ENCODE results near the gene CACYBP.
"Not testable (repeated sequence)": the region's sequence is repeated elsewhere in the genome, so short reads cannot be mapped to it uniquely, and the experiment has no call there.

Gene CACYBP

DNA sequence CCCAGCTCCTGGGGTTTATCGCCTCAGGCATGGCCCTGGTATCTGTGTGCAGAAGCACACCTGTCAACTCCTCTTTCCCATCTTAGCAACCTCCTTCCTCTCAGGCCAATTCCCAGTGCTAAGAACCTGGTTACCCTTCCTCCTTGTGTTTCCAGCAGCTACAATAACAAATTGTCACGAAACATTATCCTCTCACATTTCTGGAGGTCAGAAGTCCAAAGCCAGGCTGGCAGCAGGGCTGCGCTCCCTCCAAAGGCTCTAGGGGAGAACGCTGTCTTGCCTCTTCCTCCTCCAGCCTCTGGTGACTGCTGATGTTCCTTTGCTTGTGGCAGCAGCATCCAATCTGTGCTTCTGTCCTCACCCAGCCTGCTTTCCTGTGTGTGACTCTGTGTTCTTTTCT, 34.2 kb downstream of the CACYBP start:
- Histone ChIP-seq H3K4me3 (ENCODE audit: low read length in 2 of 2) (no peak overlapping the region), H3K27me3 (ENCODE audit: control insufficient read depth in 2 of 2, insufficient read depth in 2 of 2, low read length in 2 of 2) (no peaks in the 10 kb centered on the region), H3K4me1 (ENCODE audit: control insufficient read depth in 2 of 2, insufficient read depth in 2 of 2, low read length in 2 of 2) (peaks cover 3 to 4% of the 10 kb centered on the region in 2 donors), H3K9ac (ENCODE audit: low read depth in 1 of 2, low read length in 2 of 2) (no peak overlapping the region), H3K9me3 (ENCODE audit: control insufficient read depth in 2 of 2, low read length in 2 of 2) (no peaks in the 10 kb centered on the region), H3K36me3 (ENCODE audit: control insufficient read depth in 2 of 2, insufficient read depth in 2 of 2, low read length in 2 of 2) (no peaks in the 10 kb centered on the region), H3K27ac (ENCODE audit: low read depth in 2 of 2, low read length in 2 of 2) (no peak overlapping the region)

DNA sequence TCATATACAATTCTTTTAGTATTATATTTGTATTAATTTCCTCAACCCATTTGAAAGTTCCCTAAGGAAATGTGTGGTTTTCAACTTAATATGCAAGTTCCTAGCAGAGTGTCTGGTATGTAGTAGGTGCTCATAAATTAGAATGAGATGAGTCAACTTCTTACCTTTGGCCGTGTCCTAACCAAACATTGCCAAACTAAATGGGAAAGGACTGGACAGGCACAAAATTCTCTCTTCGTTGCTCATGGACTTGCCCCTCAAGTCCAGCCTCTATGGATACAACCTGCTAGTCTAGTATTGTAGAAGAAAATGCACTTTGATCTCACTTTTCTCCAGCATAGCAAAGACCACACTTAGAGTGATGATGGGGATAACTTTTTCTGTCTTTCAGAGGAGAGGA, 35.0 kb downstream of the CACYBP start:
- Histone ChIP-seq H3K4me1 (ENCODE audit: control insufficient read depth in 2 of 2, insufficient read depth in 2 of 2, low read length in 2 of 2) (no peaks in the 10 kb centered on the region), H3K36me3 (ENCODE audit: control insufficient read depth in 2 of 2, insufficient read depth in 2 of 2, low read length in 2 of 2) (no peaks in the 10 kb centered on the region), H3K9me3 (ENCODE audit: control insufficient read depth in 2 of 2, low read length in 2 of 2) (no peaks in the 10 kb centered on the region), H3K27ac (ENCODE audit: low read depth in 2 of 2, low read length in 2 of 2) (no peak overlapping the region), H3K27me3 (ENCODE audit: control insufficient read depth in 2 of 2, insufficient read depth in 2 of 2, low read length in 2 of 2) (no peaks in the 10 kb centered on the region), H3K4me3 (ENCODE audit: low read length in 2 of 2) (no peak overlapping the region), H3K9ac (ENCODE audit: low read depth in 1 of 2, low read length in 2 of 2) (no peak overlapping the region)

DNA sequence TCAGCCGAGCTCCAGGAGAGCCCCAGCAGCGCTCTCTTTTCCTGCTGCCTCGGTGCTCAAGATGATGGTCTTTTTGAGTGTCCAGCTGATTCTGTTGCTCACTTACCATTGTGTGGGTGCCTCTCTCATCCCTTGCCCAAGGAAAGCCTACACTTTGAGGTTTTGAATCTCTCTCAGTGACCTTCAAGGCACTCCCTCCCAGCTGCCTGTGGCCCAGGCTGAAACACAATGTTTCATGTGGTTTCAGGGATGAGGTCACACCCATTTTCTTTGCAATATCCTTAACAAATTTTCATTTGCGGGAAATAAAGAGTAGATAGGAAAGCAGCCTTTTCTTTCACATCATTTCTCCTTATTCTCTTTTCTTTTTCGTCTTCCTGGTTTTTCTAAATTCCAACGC, 36.1 kb downstream of the CACYBP start:
- Histone ChIP-seq H3K9me3 (ENCODE audit: control insufficient read depth in 2 of 2, low read length in 2 of 2) (no peaks in the 10 kb centered on the region), H3K36me3 (ENCODE audit: control insufficient read depth in 2 of 2, insufficient read depth in 2 of 2, low read length in 2 of 2) (no peaks in the 10 kb centered on the region), H3K27ac (ENCODE audit: low read depth in 2 of 2, low read length in 2 of 2) (no peak overlapping the region), H3K27me3 (ENCODE audit: control insufficient read depth in 2 of 2, insufficient read depth in 2 of 2, low read length in 2 of 2) (no peaks in the 10 kb centered on the region), H3K4me1 (ENCODE audit: control insufficient read depth in 2 of 2, insufficient read depth in 2 of 2, low read length in 2 of 2) (no peaks in the 10 kb centered on the region), H3K9ac (ENCODE audit: low read depth in 1 of 2, low read length in 2 of 2) (no peak overlapping the region), H3K4me3 (ENCODE audit: low read length in 2 of 2) (no peak overlapping the region)

DNA sequence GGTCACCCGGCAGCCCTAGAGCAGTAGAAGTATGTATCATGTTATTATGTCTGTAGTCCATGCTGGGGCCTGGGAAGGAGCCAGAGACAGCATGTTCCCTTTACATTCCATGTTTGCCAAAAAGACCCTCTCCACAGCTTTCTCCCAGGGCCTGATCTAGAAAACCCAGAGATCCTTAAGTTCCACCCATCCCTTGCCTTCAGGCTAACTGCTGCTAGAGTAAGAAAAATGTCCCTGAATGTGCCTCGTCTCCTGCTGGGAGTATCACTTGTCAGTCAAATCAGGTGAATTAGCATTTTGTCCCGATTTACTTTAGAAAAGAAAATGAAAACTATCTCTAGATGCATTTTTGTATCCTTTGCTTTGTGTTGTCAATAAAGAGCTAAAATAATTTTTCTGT, 36.7 kb downstream of the CACYBP start:
- Histone ChIP-seq H3K9ac (ENCODE audit: low read depth in 1 of 2, low read length in 2 of 2) (no peak overlapping the region), H3K36me3 (ENCODE audit: control insufficient read depth in 2 of 2, insufficient read depth in 2 of 2, low read length in 2 of 2) (no peaks in the 10 kb centered on the region), H3K27me3 (ENCODE audit: control insufficient read depth in 2 of 2, insufficient read depth in 2 of 2, low read length in 2 of 2) (no peaks in the 10 kb centered on the region), H3K4me1 (ENCODE audit: control insufficient read depth in 2 of 2, insufficient read depth in 2 of 2, low read length in 2 of 2) (no peaks in the 10 kb centered on the region), H3K27ac (ENCODE audit: low read depth in 2 of 2, low read length in 2 of 2) (no peak overlapping the region), H3K4me3 (ENCODE audit: low read length in 2 of 2) (no peak overlapping the region), H3K9me3 (ENCODE audit: control insufficient read depth in 2 of 2, low read length in 2 of 2) (no peaks in the 10 kb centered on the region)

DNA sequence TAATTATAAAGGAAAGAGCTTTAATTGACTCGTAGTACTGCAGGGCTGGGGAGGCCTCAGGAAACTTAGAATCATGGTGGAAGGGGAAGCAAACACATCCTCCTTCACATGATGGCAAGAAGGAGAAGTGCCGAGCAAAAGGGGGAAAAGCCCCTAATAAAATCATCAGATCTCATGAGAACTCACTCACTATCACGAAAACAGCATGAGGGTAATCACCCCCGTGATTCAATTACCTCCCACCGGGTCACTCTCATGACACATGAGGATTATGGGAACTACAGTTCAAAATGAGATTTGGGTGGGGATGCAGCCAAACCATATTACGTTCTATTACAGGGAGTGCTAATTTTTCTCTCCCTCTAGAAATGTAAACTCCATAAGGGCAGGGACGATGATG, 37.7 kb downstream of the CACYBP start:
- Histone ChIP-seq H3K36me3 (ENCODE audit: control insufficient read depth in 2 of 2, insufficient read depth in 2 of 2, low read length in 2 of 2) (no peaks in the 10 kb centered on the region), H3K27ac (ENCODE audit: low read depth in 2 of 2, low read length in 2 of 2) (no peak overlapping the region), H3K4me1 (ENCODE audit: control insufficient read depth in 2 of 2, insufficient read depth in 2 of 2, low read length in 2 of 2) (no peaks in the 10 kb centered on the region), H3K9me3 (ENCODE audit: control insufficient read depth in 2 of 2, low read length in 2 of 2) (no peaks in the 10 kb centered on the region), H3K27me3 (ENCODE audit: control insufficient read depth in 2 of 2, insufficient read depth in 2 of 2, low read length in 2 of 2) (no peaks in the 10 kb centered on the region), H3K4me3 (ENCODE audit: low read length in 2 of 2) (no peak overlapping the region), H3K9ac (ENCODE audit: low read depth in 1 of 2, low read length in 2 of 2) (no peak overlapping the region)

DNA sequence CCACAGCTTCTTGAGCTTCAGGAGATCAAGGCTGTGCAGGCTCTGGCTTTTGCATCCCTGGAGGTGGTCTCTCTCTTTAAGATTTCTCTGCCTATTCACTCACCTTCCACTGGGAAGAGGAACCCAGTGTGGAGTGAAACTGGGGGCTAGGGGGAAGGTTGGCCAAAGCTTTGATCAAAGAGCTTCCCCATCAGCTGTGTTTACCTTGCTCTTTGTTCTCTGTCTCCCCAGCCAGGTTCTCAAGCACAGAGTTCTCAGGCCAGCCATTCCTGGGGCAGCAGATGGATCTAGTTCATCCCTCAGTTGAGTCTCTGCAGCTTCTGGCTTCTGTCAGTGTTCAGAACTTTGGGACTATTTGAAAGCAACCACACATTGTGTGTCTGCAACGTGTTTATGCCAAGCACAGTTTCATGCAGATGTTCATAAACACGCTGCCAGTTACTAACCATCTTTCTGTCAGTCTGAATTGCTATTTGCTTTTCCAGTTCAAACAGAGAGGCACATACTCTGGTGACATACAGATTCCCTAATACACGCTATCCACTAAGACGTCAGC, 40.7 kb downstream of the CACYBP start:
- Histone ChIP-seq H3K27me3 (ENCODE audit: control insufficient read depth in 2 of 2, insufficient read depth in 2 of 2, low read length in 2 of 2) (no peaks in the 10 kb centered on the region), H3K4me1 (ENCODE audit: control insufficient read depth in 2 of 2, insufficient read depth in 2 of 2, low read length in 2 of 2) (no peaks in the 10 kb centered on the region), H3K36me3 (ENCODE audit: control insufficient read depth in 2 of 2, insufficient read depth in 2 of 2, low read length in 2 of 2) (no peaks in the 10 kb centered on the region), H3K9ac (ENCODE audit: low read depth in 1 of 2, low read length in 2 of 2) (no peak overlapping the region), H3K27ac (ENCODE audit: low read depth in 2 of 2, low read length in 2 of 2) (no peak overlapping the region), H3K9me3 (ENCODE audit: control insufficient read depth in 2 of 2, low read length in 2 of 2) (no peaks in the 10 kb centered on the region), H3K4me3 (ENCODE audit: low read length in 2 of 2) (no peak overlapping the region)

DNA sequence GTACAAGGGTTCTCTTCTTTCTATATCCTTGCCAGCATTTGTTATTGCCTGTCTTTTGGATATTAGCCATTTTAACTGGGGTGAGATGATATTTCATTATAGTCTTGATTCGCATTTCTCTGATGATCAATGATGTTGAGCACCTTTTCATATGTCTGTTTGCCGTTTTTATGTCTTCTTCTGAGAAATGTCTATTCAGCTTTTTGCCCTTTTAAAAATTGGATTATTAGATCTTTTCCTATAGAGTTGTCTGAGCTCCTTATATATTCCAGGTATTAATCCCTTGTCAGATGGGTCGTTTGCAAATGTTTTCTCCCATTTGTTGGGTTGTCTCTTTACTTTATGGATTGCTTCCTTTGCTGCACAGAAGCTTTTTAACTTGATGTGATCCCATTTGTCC, 42.9 kb downstream of the CACYBP start:
- H3K36me3 ChIP-seq (ENCODE audit: control insufficient read depth in 2 of 2, insufficient read depth in 2 of 2, low read length in 2 of 2) = no peaks in the 10 kb centered on the region
- no peak overlapping the region for H3K9ac ChIP-seq (ENCODE audit: low read depth in 1 of 2, low read length in 2 of 2)
- no peak overlapping the region for H3K27ac ChIP-seq (ENCODE audit: low read depth in 2 of 2, low read length in 2 of 2)
- H3K27me3 ChIP-seq (ENCODE audit: control insufficient read depth in 2 of 2, insufficient read depth in 2 of 2, low read length in 2 of 2) = no peaks in the 10 kb centered on the region
- H3K4me1 ChIP-seq (ENCODE audit: control insufficient read depth in 2 of 2, insufficient read depth in 2 of 2, low read length in 2 of 2) = no peaks in the 10 kb centered on the region
- H3K4me3 ChIP-seq (ENCODE audit: low read length in 2 of 2) = no peak overlapping the region
- no peaks in the 10 kb centered on the region for H3K9me3 ChIP-seq (ENCODE audit: control insufficient read depth in 2 of 2, low read length in 2 of 2)

DNA sequence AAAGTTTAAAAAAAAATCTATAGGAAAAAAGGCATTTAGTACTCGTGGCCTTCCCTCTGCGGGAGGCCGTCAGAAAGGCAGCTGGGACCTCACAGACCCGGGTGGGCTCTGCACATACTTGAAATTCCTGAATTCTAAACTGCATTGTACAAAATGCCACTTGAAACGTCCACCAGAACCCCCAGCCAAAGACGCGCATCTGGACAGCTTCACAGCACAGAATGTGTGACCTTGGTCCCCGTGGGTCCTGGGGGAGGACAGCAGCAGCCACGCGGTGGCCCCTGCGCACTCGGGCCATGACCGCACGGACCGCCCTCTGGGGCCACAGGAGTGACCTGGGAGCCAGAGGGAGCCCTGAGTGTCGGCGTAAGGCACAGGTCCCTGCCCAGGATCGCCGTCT, 44.1 kb downstream of the CACYBP start:
- H3K9ac ChIP-seq (ENCODE audit: low read depth in 1 of 2, low read length in 2 of 2) = no peak overlapping the region
- H3K27ac ChIP-seq (ENCODE audit: low read depth in 2 of 2, low read length in 2 of 2) = no peak overlapping the region
- no peaks in the 10 kb centered on the region for H3K36me3 ChIP-seq (ENCODE audit: control insufficient read depth in 2 of 2, insufficient read depth in 2 of 2, low read length in 2 of 2)
- no peaks in the 10 kb centered on the region for H3K27me3 ChIP-seq (ENCODE audit: control insufficient read depth in 2 of 2, insufficient read depth in 2 of 2, low read length in 2 of 2)
- no peaks in the 10 kb centered on the region for H3K9me3 ChIP-seq (ENCODE audit: control insufficient read depth in 2 of 2, low read length in 2 of 2)
- H3K4me3 ChIP-seq (ENCODE audit: low read length in 2 of 2) = no peak overlapping the region
- no peaks in the 10 kb centered on the region for H3K4me1 ChIP-seq (ENCODE audit: control insufficient read depth in 2 of 2, insufficient read depth in 2 of 2, low read length in 2 of 2)

DNA sequence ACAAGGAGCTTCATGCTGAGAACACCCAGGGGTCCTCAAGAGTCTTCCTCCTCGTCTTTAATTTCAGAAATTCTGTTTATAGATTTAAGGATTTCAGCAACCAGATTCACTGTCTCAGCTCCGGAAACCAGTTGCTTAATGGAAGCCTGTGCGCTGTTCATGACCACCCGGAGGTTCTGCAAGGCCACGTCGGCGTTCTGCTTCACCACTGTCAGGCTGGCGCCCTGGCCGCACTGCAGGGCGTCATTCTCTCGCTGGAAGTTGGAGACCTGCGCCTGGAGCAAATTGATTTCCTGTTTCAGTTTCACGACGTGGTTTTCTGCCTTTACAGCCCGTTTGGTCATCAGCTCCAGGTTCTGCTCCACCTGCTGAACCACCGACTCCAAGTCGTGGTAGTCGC, 44.8 kb downstream of the CACYBP start:
- H3K36me3 ChIP-seq (ENCODE audit: control insufficient read depth in 2 of 2, insufficient read depth in 2 of 2, low read length in 2 of 2); H3K9me3 ChIP-seq (ENCODE audit: control insufficient read depth in 2 of 2, low read length in 2 of 2); H3K27me3 ChIP-seq (ENCODE audit: control insufficient read depth in 2 of 2, insufficient read depth in 2 of 2, low read length in 2 of 2); H3K27ac ChIP-seq (ENCODE audit: low read depth in 2 of 2, low read length in 2 of 2); H3K9ac ChIP-seq (ENCODE audit: low read depth in 1 of 2, low read length in 2 of 2); H3K4me1 ChIP-seq (ENCODE audit: control insufficient read depth in 2 of 2, insufficient read depth in 2 of 2, low read length in 2 of 2): not testable (repeated sequence)
- peak overlapping the region in 1 of 2 donors; percentile 20 for H3K4me3 ChIP-seq (ENCODE audit: low read length in 2 of 2)

DNA sequence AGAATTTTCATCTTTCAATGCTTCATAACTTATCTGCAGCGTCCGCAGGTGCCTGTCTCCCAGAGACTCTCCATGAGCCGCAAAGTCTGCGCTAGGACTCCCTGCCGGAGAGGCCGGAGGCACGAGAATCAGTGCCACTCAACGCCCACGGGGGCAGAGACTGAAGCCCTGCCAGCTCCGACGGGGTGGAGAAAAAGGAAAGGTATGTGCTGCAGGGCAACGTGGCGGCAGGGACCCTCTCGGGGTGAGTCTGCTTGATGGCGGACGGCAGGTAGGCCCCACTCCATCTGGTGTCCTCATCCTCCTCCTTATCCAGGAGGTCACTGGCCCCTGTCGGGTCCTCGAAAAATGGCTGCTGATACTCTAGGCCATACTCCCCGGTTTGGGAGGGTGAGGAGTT, 45.4 kb downstream of the CACYBP start:
- H3K9ac ChIP-seq (ENCODE audit: low read depth in 1 of 2, low read length in 2 of 2) = no peak overlapping the region
- H3K4me1 ChIP-seq (ENCODE audit: control insufficient read depth in 2 of 2, insufficient read depth in 2 of 2, low read length in 2 of 2) = no peaks in the 10 kb centered on the region
- no peak overlapping the region for H3K27ac ChIP-seq (ENCODE audit: low read depth in 2 of 2, low read length in 2 of 2)
- H3K36me3 ChIP-seq (ENCODE audit: control insufficient read depth in 2 of 2, insufficient read depth in 2 of 2, low read length in 2 of 2) = no peaks in the 10 kb centered on the region
- H3K27me3 ChIP-seq (ENCODE audit: control insufficient read depth in 2 of 2, insufficient read depth in 2 of 2, low read length in 2 of 2) = no peaks in the 10 kb centered on the region
- H3K9me3 ChIP-seq (ENCODE audit: control insufficient read depth in 2 of 2, low read length in 2 of 2) = no peaks in the 10 kb centered on the region
- H3K4me3 ChIP-seq (ENCODE audit: low read length in 2 of 2) = no peak overlapping the region

DNA sequence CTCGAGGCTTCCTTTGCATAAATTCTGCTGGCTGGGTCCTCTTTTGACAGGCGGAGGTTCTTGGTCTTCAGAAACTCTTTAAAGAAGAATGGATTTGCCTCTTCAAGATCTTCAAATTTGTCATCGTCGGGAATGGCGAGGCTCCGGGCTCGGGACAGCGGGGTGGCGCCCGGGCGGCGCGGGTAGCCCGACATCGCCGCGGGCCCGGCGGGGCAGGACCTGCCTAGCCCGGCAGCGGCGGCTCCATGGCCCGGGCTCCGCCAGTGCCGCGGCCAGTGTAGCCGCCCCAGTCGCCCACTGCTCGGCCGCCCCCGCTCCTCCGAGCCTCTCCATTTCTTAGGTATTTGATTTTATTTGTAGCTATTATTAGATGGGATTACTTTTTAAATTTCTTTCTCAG, 45.8 kb downstream of the CACYBP start:
- no peaks in the 10 kb centered on the region for H3K27me3 ChIP-seq (ENCODE audit: control insufficient read depth in 2 of 2, insufficient read depth in 2 of 2, low read length in 2 of 2)
- H3K27ac ChIP-seq (ENCODE audit: low read depth in 2 of 2, low read length in 2 of 2) = no peak overlapping the region
- H3K4me1 ChIP-seq (ENCODE audit: control insufficient read depth in 2 of 2, insufficient read depth in 2 of 2, low read length in 2 of 2) = no peaks in the 10 kb centered on the region
- H3K36me3 ChIP-seq (ENCODE audit: control insufficient read depth in 2 of 2, insufficient read depth in 2 of 2, low read length in 2 of 2) = no peaks in the 10 kb centered on the region
- H3K4me3 ChIP-seq (ENCODE audit: low read length in 2 of 2) = no peak overlapping the region
- H3K9ac ChIP-seq (ENCODE audit: low read depth in 1 of 2, low read length in 2 of 2) = no peak overlapping the region
- H3K9me3 ChIP-seq (ENCODE audit: control insufficient read depth in 2 of 2, low read length in 2 of 2) = no peaks in the 10 kb centered on the region
